Sigmoid colon (tissue), 7 donors: ENCODE data around the gene CNIH3. TPM values are rescaled to one million over a fixed set of nuclear protein-coding genes. Genes with fewer than 3 reads are reported as not detected.

Experiments used
- DNase-seq: peaks from one replicate; pipeline ENCODE4 v3.0.0-alpha.2; 2019
- H3K27ac ChIP-seq, 4 donors: fragments of 200-600 bp; sonication (generic); one replicate each; pipeline ENCODE4 v1.5.1; 2016 to 2019; ENCODE audit warnings: mild to moderate bottlenecking in 1 of 4
- H3K27me3 ChIP-seq, 3 donors: fragments of 200-600 bp; sonication (generic); one replicate each; pipeline ENCODE4 v1.5.1; 2019; ENCODE audit warnings: mild to moderate bottlenecking in 1 of 3
- H3K36me3 ChIP-seq, 4 donors: fragments of 200-600 bp; sonication (generic); one replicate each; pipeline ENCODE4 v1.5.1; 2016 to 2019
- H3K4me1 ChIP-seq, 4 donors: fragments of 200-600 bp; sonication (generic); one replicate each; pipeline ENCODE4 v1.5.1; 2017 to 2019
- H3K4me3 ChIP-seq, 4 donors: fragments of 200-600 bp; sonication (generic); one replicate each; pipeline ENCODE4 v1.5.1; 2017 to 2019; ENCODE audit warnings: mild to moderate bottlenecking in 2 of 4, moderate library complexity in 1 of 4
- H3K9me3 ChIP-seq, 4 donors: fragments of 200-600 bp in 3 of 4; sonication (generic) in 3 of 4; one replicate each; pipeline versions ENCODE4 v1.5.1 to v1.6.1; 2013 to 2019
- CTCF ChIP-seq, 4 experiments: fragments of 450-650 bp in 3 of 4; fragments of 200-600 bp in 1 of 4; IDR thresholded peaks; one replicate each; pipeline ENCODE4 v1.5.1; 2016 to 2019; ENCODE audit warnings: antibody characterized with exemption in 4 of 4, mild to moderate bottlenecking in 3 of 4, moderate library complexity in 2 of 4
- EP300 ChIP-seq, 4 donors: sonication (generic); formaldehyde crosslinking; IDR thresholded peaks; one replicate each; pipeline ENCODE4 v1.6.1; 2017; ENCODE audit warnings: antibody characterized with exemption in 4 of 4
- POLR2A ChIP-seq, 2 donors: fragments of 450-650 bp; IDR thresholded peaks; one replicate each; pipeline ENCODE4 v1.6.1; 2016; ENCODE audit warnings: antibody characterized with exemption in 2 of 2, mild to moderate bottlenecking in 2 of 2, moderate library complexity in 2 of 2
- POLR2AphosphoS5 ChIP-seq, 4 donors: sonication (generic); formaldehyde crosslinking; IDR thresholded peaks; one replicate each; pipeline ENCODE4 v1.6.1; 2017; ENCODE audit warnings: antibody characterized with exemption in 4 of 4
- WGBS, 2 donors: extraction: QIAGEN DNeasy Blood & Tissue Kit; methylation state at CpG; one replicate each; pipeline ENCODE4 v1.1.7; 2013; 5-methylcytosine and 5-hydroxymethylcytosine counted together
- intact Hi-C: fragments of 100-400 bp; cut with DNase I; formaldehyde crosslinking; loops from one replicate; pipeline ENCODE4 v1.15.1; 2023
- polyA plus RNA-seq, 3 donors: library from polyadenylated mRNA; stranded (reverse); fragments of 200-250 nt; gene quantifications; one replicate each; pipeline ENCODE4 v1.2.3, GENCODE V29; 2013
- total RNA-seq, 4 donors: library from RNA; depleted of rRNA; stranded (reverse); fragments of >200 nt; gene quantifications; one replicate each; pipeline ENCODE4 v1.1.0, GENCODE V29; 2016
- donor health status: healthy with polysubstance abuse.
- donor health status: Bipolar disorder and iron deficiency.
- donor health status: healthy.

Gene CNIH3
- total and polyA plus RNA-seq, 7 donors, result 0.60 to 2.8 (median 1.4) TPM

- Histone ChIP-seq H3K27me3 (peaks cover 22 to 45% (median 28%) of the 10 kb centered on the region in 3 donors), H3K36me3 (no peaks in the 10 kb centered on the region), H3K4me1 (peaks cover 0 to 17% (median 17%) of the 10 kb centered on the region in 4 donors), H3K4me3 (no peak overlapping the region), H3K9me3 (no peaks in the 10 kb centered on the region), H3K27ac (no peak overlapping the region)
- WGBS, 2 donors, result 73 to 94% methylated on average over 2 of the region's 2 CpGs
- DNase-seq, result no peak
- TF ChIP-seq POLR2A (IDR thresholded peaks at IDR 0.05) (no peak), EP300 (IDR thresholded peaks at IDR 0.05) (no peak), POLR2AphosphoS5 (IDR thresholded peaks at IDR 0.05) (no peak), CTCF (IDR thresholded peaks at IDR 0.05) (no peak)
- intact Hi-C loops, result no loop called here
Measured at GRCh38 chr1:224620105-224620504, 4.0 kb downstream of the CNIH3 start.

- Histone ChIP-seq H3K9me3 (no peaks in the 10 kb centered on the region), H3K4me1 (peaks cover 0 to 4% (median 1%) of the 10 kb centered on the region in 4 donors), H3K27ac (no peak overlapping the region), H3K27me3 (peaks cover 8 to 25% (median 12%) of the 10 kb centered on the region in 3 donors), H3K4me3 (no peak overlapping the region), H3K36me3 (no peaks in the 10 kb centered on the region)
- TF ChIP-seq CTCF (IDR thresholded peaks at IDR 0.05) (no peak), POLR2A (IDR thresholded peaks at IDR 0.05) (no peak), EP300 (IDR thresholded peaks at IDR 0.05) (no peak), POLR2AphosphoS5 (IDR thresholded peaks at IDR 0.05) (no peak)
- intact Hi-C loops, result no loop called here
- 48 to 80% methylated on average over 7 of the region's 7 CpGs for WGBS, 2 donors
- DNase-seq, result no peak
Measured at GRCh38 chr1:224621813-224622682, 5.9 kb downstream of the CNIH3 start.

- TF ChIP-seq POLR2AphosphoS5 (IDR thresholded peaks at IDR 0.05), result no peak
- no peak for TF ChIP-seq POLR2A (IDR thresholded peaks at IDR 0.05)
- TF ChIP-seq CTCF (IDR thresholded peaks at IDR 0.05), result no peak
- TF ChIP-seq EP300 (IDR thresholded peaks at IDR 0.05), result no peak
- no peak overlapping the region for H3K27ac ChIP-seq
- 73 to 96% methylated on average over 2 of the region's 2 CpGs for WGBS, 2 donors
- H3K9me3 ChIP-seq, result no peaks in the 10 kb centered on the region
- no peak for DNase-seq
- no peaks in the 10 kb centered on the region for H3K36me3 ChIP-seq
- intact Hi-C loops, result no loop called here
- H3K4me3 ChIP-seq, result no peak overlapping the region
- peaks cover 2 to 18% (median 5%) of the 10 kb centered on the region in 3 donors for H3K27me3 ChIP-seq
- no peaks in the 10 kb centered on the region for H3K4me1 ChIP-seq
Measured at GRCh38 chr1:224622831-224623230, 6.7 kb downstream of the CNIH3 start.

GRCh38 chr1:224623310-224623714, 7.2 kb downstream of the CNIH3 start:
- Histone ChIP-seq H3K4me1 (no peaks in the 10 kb centered on the region), H3K4me3 (no peak overlapping the region), H3K36me3 (no peaks in the 10 kb centered on the region), H3K9me3 (no peaks in the 10 kb centered on the region), H3K27ac (no peak overlapping the region), H3K27me3 (peaks cover 0 to 13% (median 0%) of the 10 kb centered on the region in 3 donors)
- no peak for DNase-seq
- 76 to 82% methylated on average over 5 of the region's 5 CpGs for WGBS, 2 donors
- no peak for TF ChIP-seq POLR2A (IDR thresholded peaks at IDR 0.05)
- no peak for TF ChIP-seq EP300 (IDR thresholded peaks at IDR 0.05)
- TF ChIP-seq POLR2AphosphoS5 (IDR thresholded peaks at IDR 0.05), result no peak
- TF ChIP-seq CTCF (IDR thresholded peaks at IDR 0.05), result no peak
- intact Hi-C loops, result no loop called here
